Measurements from ENCODE around the gene ZNF217.

GRCh38 chr20:53579581-53580375 is 13.9 kb downstream of the ZNF217 start:
- TF ChIP-seq, protein P1, sequence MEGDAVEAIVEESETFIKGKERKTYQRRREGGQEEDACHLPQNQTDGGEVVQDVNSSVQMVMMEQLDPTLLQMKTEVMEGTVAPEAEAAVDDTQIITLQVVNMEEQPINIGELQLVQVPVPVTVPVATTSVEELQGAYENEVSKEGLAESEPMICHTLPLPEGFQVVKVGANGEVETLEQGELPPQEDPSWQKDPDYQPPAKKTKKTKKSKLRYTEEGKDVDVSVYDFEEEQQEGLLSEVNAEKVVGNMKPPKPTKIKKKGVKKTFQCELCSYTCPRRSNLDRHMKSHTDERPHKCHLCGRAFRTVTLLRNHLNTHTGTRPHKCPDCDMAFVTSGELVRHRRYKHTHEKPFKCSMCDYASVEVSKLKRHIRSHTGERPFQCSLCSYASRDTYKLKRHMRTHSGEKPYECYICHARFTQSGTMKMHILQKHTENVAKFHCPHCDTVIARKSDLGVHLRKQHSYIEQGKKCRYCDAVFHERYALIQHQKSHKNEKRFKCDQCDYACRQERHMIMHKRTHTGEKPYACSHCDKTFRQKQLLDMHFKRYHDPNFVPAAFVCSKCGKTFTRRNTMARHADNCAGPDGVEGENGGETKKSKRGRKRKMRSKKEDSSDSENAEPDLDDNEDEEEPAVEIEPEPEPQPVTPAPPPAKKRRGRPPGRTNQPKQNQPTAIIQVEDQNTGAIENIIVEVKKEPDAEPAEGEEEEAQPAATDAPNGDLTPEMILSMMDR (IDR thresholded peaks at IDR 0.05; ENCODE audit: control extremely low read depth in 1 of 3, insufficient read depth in 1 of 3, low read depth in 1 of 3, low read length in 3 of 3) = no peak
- TF ChIP-seq EP300 (IDR thresholded peaks at IDR 0.05; ENCODE audit: borderline replicate concordance in 1 of 2, low read depth in 2 of 2, low read length in 2 of 2) (no peak), CHD1 (IDR thresholded peaks at IDR 0.05; ENCODE audit: low read depth, low read length) (no peak), HDAC2 (IDR thresholded peaks at IDR 0.05; ENCODE audit: borderline replicate concordance in 1 of 2, low read depth in 2 of 2, low read length in 2 of 2) (no peak)
- TF ChIP-seq, protein P2, sequence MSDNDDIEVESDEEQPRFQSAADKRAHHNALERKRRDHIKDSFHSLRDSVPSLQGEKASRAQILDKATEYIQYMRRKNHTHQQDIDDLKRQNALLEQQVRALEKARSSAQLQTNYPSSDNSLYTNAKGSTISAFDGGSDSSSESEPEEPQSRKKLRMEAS (IDR thresholded peaks at IDR 0.05) = no peak

Measured in H1 (cell line).